Calu3 (cell line): ENCODE results near the gene ADGRG6. TPM values are rescaled to one million over a fixed set of nuclear protein-coding genes. Genes with fewer than 3 reads are reported as not detected.
A peak's percentile ranks its signal among the peaks of the same experiment; 100 is the strongest.
"Not testable (repeated sequence)": the region's sequence is repeated elsewhere in the genome, so short reads cannot be mapped to it uniquely, and the experiment has no call there.

Source experiments
- BruUV-seq: library from RNA; stranded (reverse); fragments of 400-500 nt; replicated peaks from 2 replicates; lab custom pipeline; 2021; lab: Mats Ljungman, UMichigan
- CTCF ChIA-PET: fragments of 300-600 bp; sonication (Branson Sonifier 250); formaldehyde crosslinking; loops from one replicate; lab custom pipeline; 2022; ENCODE audit warnings: antibody characterized with exemption; lab: Charles Lee
- DNase-seq: peaks from one replicate; pipeline ENCODE4 v3.0.0; 2022
- H3K27ac Mint-ChIP-seq: one replicate; pipeline ENCODE4 v1.8.0; 2022; ENCODE audit warnings: mixed read lengths; ENCODE audit not compliant: unreplicated experiment
- H3K27me3 Mint-ChIP-seq: one replicate; pipeline ENCODE4 v1.8.0; 2022; ENCODE audit warnings: mixed read lengths; ENCODE audit not compliant: unreplicated experiment
- H3K36me3 Mint-ChIP-seq: one replicate; pipeline ENCODE4 v1.8.0; 2022; ENCODE audit warnings: mild to moderate bottlenecking, moderate library complexity, mixed read lengths; ENCODE audit not compliant: insufficient read depth, unreplicated experiment
- H3K4me1 Mint-ChIP-seq: one replicate; pipeline ENCODE4 v1.8.0; 2022; ENCODE audit warnings: mild to moderate bottlenecking, low read depth, mixed read lengths; ENCODE audit not compliant: unreplicated experiment
- H3K4me3 Mint-ChIP-seq: one replicate; pipeline ENCODE4 v1.8.0; 2022; ENCODE audit warnings: mild to moderate bottlenecking, low read depth, moderate library complexity, mixed read lengths; ENCODE audit not compliant: unreplicated experiment
- H3K9me3 Mint-ChIP-seq: one replicate; pipeline ENCODE4 v1.8.0; 2022; ENCODE audit warnings: low read depth, mixed read lengths; ENCODE audit not compliant: unreplicated experiment
- intact Hi-C: fragments of 100-400 bp; cut with micrococcal nuclease; formaldehyde crosslinking; loops from one replicate; pipeline ENCODE4 v1.10.0; 2022; ENCODE audit not compliant: unreplicated experiment
- total RNA-seq: library from RNA; stranded (reverse); gene quantifications from 2 replicates; pipeline ENCODE4 v1.2.3, GENCODE V29; 2022
- TF ChIP-seq, protein P1 (sequence below): fragments of 200-600 bp; IDR thresholded peaks from one replicate; pipeline ENCODE4 v1.8.0; 2022; ENCODE audit warnings: antibody characterized with exemption; ENCODE audit not compliant: unreplicated experiment

Gene ADGRG6
- total RNA-seq, 1 experiment from 2014 or later = 109 TPM

DNA sequence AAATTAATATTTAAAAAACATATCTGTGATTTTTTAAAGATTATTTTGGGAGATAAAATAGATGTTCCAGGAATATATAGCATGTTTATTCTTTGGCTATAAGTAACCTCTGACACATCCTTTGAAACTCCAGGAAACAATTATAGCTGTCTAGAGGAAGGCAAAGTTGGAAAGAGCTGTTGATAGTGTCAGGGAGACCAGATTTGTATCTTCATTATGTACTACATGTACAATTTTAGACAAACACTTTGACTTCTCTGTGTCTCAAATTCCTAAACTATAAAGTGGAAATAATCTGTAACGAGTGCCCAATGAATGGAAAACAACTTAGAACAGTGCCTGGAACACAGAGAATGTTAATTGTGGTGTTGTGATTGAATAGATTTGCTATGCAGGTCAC is 25.6 kb upstream of the ADGRG6 start:
- Mint-ChIP-seq H3K27ac (peak overlapping the region; percentile 84), H3K9me3 (no peaks in the 10 kb centered on the region), H3K36me3 (peaks cover 8% of the 10 kb centered on the region), H3K4me1 (peaks cover 45% of the 10 kb centered on the region), H3K27me3 (no peaks in the 10 kb centered on the region), H3K4me3 (no peak overlapping the region)
- TF ChIP-seq, protein P1, sequence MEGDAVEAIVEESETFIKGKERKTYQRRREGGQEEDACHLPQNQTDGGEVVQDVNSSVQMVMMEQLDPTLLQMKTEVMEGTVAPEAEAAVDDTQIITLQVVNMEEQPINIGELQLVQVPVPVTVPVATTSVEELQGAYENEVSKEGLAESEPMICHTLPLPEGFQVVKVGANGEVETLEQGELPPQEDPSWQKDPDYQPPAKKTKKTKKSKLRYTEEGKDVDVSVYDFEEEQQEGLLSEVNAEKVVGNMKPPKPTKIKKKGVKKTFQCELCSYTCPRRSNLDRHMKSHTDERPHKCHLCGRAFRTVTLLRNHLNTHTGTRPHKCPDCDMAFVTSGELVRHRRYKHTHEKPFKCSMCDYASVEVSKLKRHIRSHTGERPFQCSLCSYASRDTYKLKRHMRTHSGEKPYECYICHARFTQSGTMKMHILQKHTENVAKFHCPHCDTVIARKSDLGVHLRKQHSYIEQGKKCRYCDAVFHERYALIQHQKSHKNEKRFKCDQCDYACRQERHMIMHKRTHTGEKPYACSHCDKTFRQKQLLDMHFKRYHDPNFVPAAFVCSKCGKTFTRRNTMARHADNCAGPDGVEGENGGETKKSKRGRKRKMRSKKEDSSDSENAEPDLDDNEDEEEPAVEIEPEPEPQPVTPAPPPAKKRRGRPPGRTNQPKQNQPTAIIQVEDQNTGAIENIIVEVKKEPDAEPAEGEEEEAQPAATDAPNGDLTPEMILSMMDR = no peak
- no peak for DNase-seq
- BruUV-seq = no TSS peak
- intact Hi-C loops = no loop called here
- CTCF ChIA-PET = no interaction called here

DNA sequence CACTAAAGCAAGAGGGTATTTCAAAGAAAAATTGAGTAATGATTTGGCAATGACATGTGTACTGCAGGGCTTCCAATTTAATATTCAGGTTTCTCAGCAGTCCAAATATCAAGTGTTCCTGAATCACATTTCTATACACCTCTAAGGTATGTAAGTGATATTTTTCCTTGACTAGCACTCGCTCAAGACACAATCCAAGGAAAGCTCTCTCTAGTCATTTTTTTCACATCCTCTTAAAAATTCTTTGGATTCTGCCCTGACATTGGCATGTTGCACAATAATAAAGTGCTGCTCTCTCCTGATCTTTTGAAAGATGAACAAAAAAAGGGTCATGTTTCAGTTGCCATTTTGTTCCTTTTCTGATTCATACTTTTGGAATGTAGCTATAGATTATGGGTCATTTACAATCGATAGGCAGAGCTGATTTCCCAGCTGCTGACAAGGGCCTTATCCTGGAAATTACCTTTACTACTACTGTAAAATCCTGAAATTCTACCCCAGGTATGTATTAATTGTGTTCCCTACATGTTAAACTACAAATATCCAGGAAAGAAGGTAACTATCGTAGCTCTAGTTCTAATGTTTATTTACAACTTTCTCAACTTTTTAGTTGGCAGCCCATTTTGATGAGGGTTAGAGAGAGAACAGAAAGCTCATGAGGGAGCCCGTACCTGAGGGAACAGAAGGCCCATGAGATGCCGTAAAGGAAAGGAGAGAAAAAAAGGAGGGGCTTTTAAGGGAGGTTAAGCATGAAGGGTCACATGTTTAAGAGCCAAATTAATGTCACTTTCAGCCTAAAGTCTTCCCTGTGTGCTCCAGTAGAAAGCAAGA is 22.2 kb upstream of the ADGRG6 start:
- TF ChIP-seq, protein P1 = no peak
- Mint-ChIP-seq H3K9me3 (no peaks in the 10 kb centered on the region), H3K4me3 (peak overlapping the region; percentile 15), H3K27ac (peak overlapping the region; percentile 88), H3K36me3 (peaks cover 8% of the 10 kb centered on the region), H3K27me3 (no peaks in the 10 kb centered on the region), H3K4me1 (peaks cover 35% of the 10 kb centered on the region)
- no peak for DNase-seq
- CTCF ChIA-PET = interaction anchor here (0.7 to 1.4 kb wide), 3 partner anchors 11 to 21 kb away, joined by 3 to 5 read pairs (median 4); no protein-coding TSS in a partner anchor
- intact Hi-C loops = no loop called here
- BruUV-seq = no TSS peak

DNA sequence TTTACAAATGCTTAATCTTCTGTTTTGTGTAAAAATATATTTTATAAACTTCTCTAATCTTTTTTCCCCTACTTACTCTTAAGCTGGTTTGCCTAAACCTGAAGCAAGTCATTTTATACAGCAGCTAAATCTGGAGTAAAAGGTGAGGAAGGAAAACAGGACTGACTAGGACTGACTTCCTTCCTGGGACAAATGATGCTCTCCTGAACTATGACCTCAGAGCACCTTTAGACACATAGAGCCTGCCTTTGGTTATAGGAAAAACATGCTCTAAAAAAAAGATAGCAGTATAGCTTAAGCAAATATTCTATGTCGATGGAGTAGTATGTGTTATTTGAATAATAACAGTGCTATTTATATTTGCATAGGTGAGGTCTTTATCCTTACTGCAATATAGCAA is 21.5 kb upstream of the ADGRG6 start:
- Mint-ChIP-seq H3K9me3 (no peaks in the 10 kb centered on the region), H3K27me3 (no peaks in the 10 kb centered on the region), H3K27ac (peak overlapping the region; percentile 88), H3K4me1 (peaks cover 29% of the 10 kb centered on the region), H3K4me3 (peak overlapping the region; percentile 15), H3K36me3 (peaks cover 4% of the 10 kb centered on the region)
- TF ChIP-seq, protein P1 = no peak
- BruUV-seq = no TSS peak
- no peak for DNase-seq
- CTCF ChIA-PET = interaction anchor here (1.2 kb wide), 1 partner anchor 17 kb away, joined by 3 read pairs; no protein-coding TSS in a partner anchor
- intact Hi-C loops = no loop called here

DNA sequence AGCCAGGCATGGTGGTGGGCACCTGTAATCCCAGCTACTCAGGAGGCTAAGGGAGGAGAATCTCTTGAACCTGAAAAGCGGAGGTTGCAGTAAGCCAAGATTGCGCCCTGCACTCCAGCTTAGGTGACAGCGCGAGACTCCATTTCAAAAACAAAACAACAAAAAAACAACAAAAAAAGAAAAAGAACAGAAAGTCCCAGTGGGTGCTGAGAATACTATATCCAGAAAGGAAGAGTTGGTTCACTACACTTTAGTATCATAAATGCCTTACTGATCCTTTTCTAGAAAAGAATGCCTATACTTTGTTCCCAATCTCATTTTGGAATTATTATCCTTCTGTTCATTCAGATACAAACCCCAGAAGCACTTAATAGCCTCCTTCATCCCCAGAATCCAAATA is 20.9 kb upstream of the ADGRG6 start:
- intact Hi-C loops = no loop called here
- Mint-ChIP-seq H3K36me3 (no peaks in the 10 kb centered on the region), H3K9me3 (no peaks in the 10 kb centered on the region), H3K4me3 (no peak overlapping the region), H3K27ac (no peak overlapping the region), H3K4me1 (peaks cover 27% of the 10 kb centered on the region), H3K27me3 (no peaks in the 10 kb centered on the region)
- BruUV-seq = no TSS peak
- no peak for DNase-seq
- CTCF ChIA-PET = no interaction called here
- TF ChIP-seq, protein P1 = no peak

DNA sequence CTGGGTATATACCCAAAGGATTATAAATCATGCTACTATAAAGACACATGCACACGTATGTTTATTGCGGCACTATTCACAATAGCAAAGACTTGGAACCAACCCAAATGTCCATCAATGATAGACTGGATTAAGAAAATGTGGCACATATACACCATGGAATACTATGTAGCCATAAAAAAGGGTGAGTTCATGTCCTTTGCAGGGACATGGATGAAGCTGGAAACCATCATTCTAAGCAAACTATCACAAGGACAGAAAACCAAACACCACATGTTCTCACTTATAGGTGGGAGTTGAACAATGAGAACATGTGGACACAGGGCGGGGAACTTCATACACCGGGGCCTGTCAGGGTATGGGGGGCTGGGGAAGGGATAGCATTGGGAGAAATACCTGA is 18.7 kb upstream of the ADGRG6 start:
- H3K27ac Mint-ChIP-seq, intact Hi-C loops, H3K4me3 Mint-ChIP-seq, H3K9me3 Mint-ChIP-seq, CTCF ChIA-PET, H3K36me3 Mint-ChIP-seq, BruUV-seq, H3K27me3 Mint-ChIP-seq, DNase-seq: not testable (repeated sequence)
- H3K4me1 Mint-ChIP-seq = peaks cover 24% of the 10 kb centered on the region
